T-helper 1 cell treated with Interleukin-12 subunit alpha and Interleukin-12 subunit beta and Interleukin-4 antibody, amounts not matched to agents 30 μg/mL and 1 μg/mL, for 36 hours (primary cell): ENCODE measurements around the gene ATAD1.
"Not testable (repeated sequence)": the region's sequence is repeated elsewhere in the genome, so short reads cannot be mapped to it uniquely, and the experiment has no call there.

Source experiments
- H3K27ac Mint-ChIP-seq: one replicate; pipeline ENCODE4 v1.8.0; 2021; ENCODE audit warnings: mild to moderate bottlenecking, mixed read lengths
- H3K27me3 Mint-ChIP-seq: one replicate; pipeline ENCODE4 v1.8.0; 2021; ENCODE audit warnings: low read depth, mixed read lengths
- H3K36me3 Mint-ChIP-seq: one replicate; pipeline ENCODE4 v1.8.0; 2021; ENCODE audit warnings: low read depth, mixed read lengths
- H3K4me1 Mint-ChIP-seq: one replicate; pipeline ENCODE4 v1.8.0; 2021; ENCODE audit warnings: low read depth, mixed read lengths
- H3K4me3 Mint-ChIP-seq: one replicate; pipeline ENCODE4 v1.8.0; 2021; ENCODE audit warnings: mild to moderate bottlenecking, moderate library complexity, mixed read lengths
- H3K9me3 Mint-ChIP-seq: one replicate; pipeline ENCODE4 v1.8.0; 2021; ENCODE audit warnings: mixed read lengths

The ATAD1 gene

GRCh38 chr10:87837445-87837844 is 19.4 kb upstream of the ATAD1 start:
- Mint-ChIP-seq H3K27ac (no peak overlapping the region), H3K27me3 (peaks cover 9% of the 10 kb centered on the region), H3K9me3 (no peaks in the 10 kb centered on the region), H3K4me3 (no peak overlapping the region), H3K4me1 (peaks cover 6% of the 10 kb centered on the region), H3K36me3 (no peaks in the 10 kb centered on the region)

GRCh38 chr10:87836098-87836497 is 18.1 kb upstream of the ATAD1 start:
- peaks cover 9% of the 10 kb centered on the region for H3K27me3 Mint-ChIP-seq
- H3K27ac Mint-ChIP-seq, result no peak overlapping the region
- H3K4me1 Mint-ChIP-seq, result no peaks in the 10 kb centered on the region
- no peaks in the 10 kb centered on the region for H3K36me3 Mint-ChIP-seq
- no peak overlapping the region for H3K4me3 Mint-ChIP-seq
- H3K9me3 Mint-ChIP-seq, result no peaks in the 10 kb centered on the region

GRCh38 chr10:87829986-87830729 is 12.1 kb upstream of the ATAD1 start:
- Mint-ChIP-seq H3K27me3 (peaks cover 9% of the 10 kb centered on the region), H3K4me3 (no peak overlapping the region), H3K36me3 (no peaks in the 10 kb centered on the region), H3K27ac (no peak overlapping the region), H3K9me3 (no peaks in the 10 kb centered on the region), H3K4me1 (peaks cover 8% of the 10 kb centered on the region)

- H3K36me3 Mint-ChIP-seq, H3K4me3 Mint-ChIP-seq, H3K9me3 Mint-ChIP-seq, H3K27me3 Mint-ChIP-seq, H3K27ac Mint-ChIP-seq, H3K4me1 Mint-ChIP-seq: not testable (repeated sequence)
Observed at GRCh38 chr10:87829051-87829450, 11.0 kb upstream of the ATAD1 start.

GRCh38 chr10:87827681-87828080 is 9.7 kb upstream of the ATAD1 start:
- Mint-ChIP-seq H3K4me1 (peaks cover 8% of the 10 kb centered on the region), H3K9me3 (no peaks in the 10 kb centered on the region), H3K4me3 (no peak overlapping the region), H3K36me3 (no peaks in the 10 kb centered on the region), H3K27me3 (no peaks in the 10 kb centered on the region), H3K27ac (no peak overlapping the region)

- H3K9me3 Mint-ChIP-seq, result no peaks in the 10 kb centered on the region
- peaks cover 4% of the 10 kb centered on the region for H3K27me3 Mint-ChIP-seq
- H3K4me1 Mint-ChIP-seq, result peaks cover 8% of the 10 kb centered on the region
- H3K27ac Mint-ChIP-seq, result no peak overlapping the region
- H3K4me3 Mint-ChIP-seq, result no peak overlapping the region
- no peaks in the 10 kb centered on the region for H3K36me3 Mint-ChIP-seq
Observed at GRCh38 chr10:87826653-87827052, 8.6 kb upstream of the ATAD1 start.

GRCh38 chr10:87819289-87819585 is 1.2 kb upstream of the ATAD1 start:
- H3K36me3 Mint-ChIP-seq, result peaks cover 6% of the 10 kb centered on the region
- no peaks in the 10 kb centered on the region for H3K9me3 Mint-ChIP-seq
- H3K27me3 Mint-ChIP-seq, result peaks cover 4% of the 10 kb centered on the region
- H3K27ac Mint-ChIP-seq, result peak overlapping the region; percentile 49
- peaks cover 28% of the 10 kb centered on the region for H3K4me1 Mint-ChIP-seq
- H3K4me3 Mint-ChIP-seq, result peak overlapping the region; percentile 22

GRCh38 chr10:87818505-87819288 is 671 bp upstream of the ATAD1 start:
- Mint-ChIP-seq H3K9me3 (no peaks in the 10 kb centered on the region), H3K27ac (peak overlapping the region; percentile 98), H3K4me1 (peaks cover 28% of the 10 kb centered on the region)

GRCh38 chr10:87816898-87817608 is 973 bp downstream of the ATAD1 start:
- H3K9me3 Mint-ChIP-seq, result no peaks in the 10 kb centered on the region
- no peaks in the 10 kb centered on the region for H3K27me3 Mint-ChIP-seq
- H3K27ac Mint-ChIP-seq, result peak overlapping the region; percentile 98
- peaks cover 28% of the 10 kb centered on the region for H3K4me1 Mint-ChIP-seq
- peaks cover 9% of the 10 kb centered on the region for H3K36me3 Mint-ChIP-seq
- H3K4me3 Mint-ChIP-seq, result peak overlapping the region; percentile 89

More at GRCh38 chr10:87818505-87819288, 671 bp upstream of the ATAD1 start:
- Mint-ChIP-seq H3K27me3 (peaks cover 4% of the 10 kb centered on the region), H3K4me3 (peak overlapping the region; percentile 89), H3K36me3 (peaks cover 6% of the 10 kb centered on the region)

GRCh38 chr10:87816163-87816897 is 1.7 kb downstream of the ATAD1 start:
- no peaks in the 10 kb centered on the region for H3K9me3 Mint-ChIP-seq
- H3K4me3 Mint-ChIP-seq, result peak overlapping the region; percentile 89
- peaks cover 29% of the 10 kb centered on the region for H3K4me1 Mint-ChIP-seq
- no peaks in the 10 kb centered on the region for H3K27me3 Mint-ChIP-seq
- H3K27ac Mint-ChIP-seq, result peak overlapping the region; percentile 98
- H3K36me3 Mint-ChIP-seq, result peaks cover 16% of the 10 kb centered on the region

GRCh38 chr10:87804939-87805569 is 13.0 kb downstream of the ATAD1 start:
- H3K9me3 Mint-ChIP-seq, result peaks cover 36% of the 10 kb centered on the region
- H3K4me3 Mint-ChIP-seq, result no peak overlapping the region
- H3K27ac Mint-ChIP-seq, result no peak overlapping the region
- peaks cover 20% of the 10 kb centered on the region for H3K4me1 Mint-ChIP-seq
- H3K36me3 Mint-ChIP-seq, result peaks cover 71% of the 10 kb centered on the region
- no peaks in the 10 kb centered on the region for H3K27me3 Mint-ChIP-seq

GRCh38 chr10:87803831-87804230 is 14.2 kb downstream of the ATAD1 start:
- Mint-ChIP-seq H3K4me3 (no peak overlapping the region), H3K4me1 (peaks cover 23% of the 10 kb centered on the region), H3K27me3 (no peaks in the 10 kb centered on the region), H3K27ac (no peak overlapping the region), H3K36me3 (peaks cover 71% of the 10 kb centered on the region), H3K9me3 (peaks cover 36% of the 10 kb centered on the region)

GRCh38 chr10:87803328-87803727 is 14.7 kb downstream of the ATAD1 start:
- Mint-ChIP-seq H3K27ac (no peak overlapping the region), H3K9me3 (peaks cover 36% of the 10 kb centered on the region), H3K36me3 (peaks cover 75% of the 10 kb centered on the region), H3K4me3 (no peak overlapping the region), H3K27me3 (no peaks in the 10 kb centered on the region), H3K4me1 (peaks cover 24% of the 10 kb centered on the region)
